ENCODE measurements around the gene AFG1L.
"Not testable (repeated sequence)": the region's sequence is repeated elsewhere in the genome, so short reads cannot be mapped to it uniquely, and the experiment has no call there.

Gene AFG1L

GRCh38 chr6:108260126-108260808 lies 34.6 kb upstream of the AFG1L start:
- FAIRE-seq: peak; percentile 72
- no peak for TF ChIP-seq POU2F2 (IDR thresholded peaks at IDR 0.05; ENCODE audit: low read depth, low read length)
- no peak for TF ChIP-seq TAF1 (IDR thresholded peaks at IDR 0.05; ENCODE audit: low read depth, low read length)
- TF ChIP-seq POLR2AphosphoS5 (IDR thresholded peaks at IDR 0.05; ENCODE audit: low read depth, low read length): no peak
- TF ChIP-seq SPI1 (IDR thresholded peaks at IDR 0.05; ENCODE audit: low read depth, low read length): no peak
- TF ChIP-seq PAX5 (IDR thresholded peaks at IDR 0.05; ENCODE audit: insufficient read depth, low read length, severe bottlenecking): no peak
- TF ChIP-seq POLR2A (IDR thresholded peaks at IDR 0.05; ENCODE audit: low read depth, low read length): no peak
- DNase-seq (ENCODE audit: insufficient read length, low spot score): peak; percentile 16

GRCh38 chr6:108260809-108261569 lies 33.9 kb upstream of the AFG1L start, which contains the start of gene SNX3:
TSS of gene SNX3 (minus strand) at chr6:108261040. CDS start at chr6:108260921, 119 bp downstream.
- TF ChIP-seq TAF1 (IDR thresholded peaks at IDR 0.05; ENCODE audit: low read depth, low read length) (peak; percentile 88), POLR2AphosphoS5 (IDR thresholded peaks at IDR 0.05; ENCODE audit: low read depth, low read length) (peak; percentile 79), POLR2A (IDR thresholded peaks at IDR 0.05; ENCODE audit: low read depth, low read length) (peak; percentile 86), POU2F2 (IDR thresholded peaks at IDR 0.05; ENCODE audit: low read depth, low read length) (peak; percentile 53; the same call in 1 of the 2 replicates), PAX5 (IDR thresholded peaks at IDR 0.05; ENCODE audit: insufficient read depth, low read length, severe bottlenecking) (no peak), SPI1 (IDR thresholded peaks at IDR 0.05; ENCODE audit: low read depth, low read length) (peak; percentile 34; the same call in 1 of the 2 replicates)
- DNase-seq (ENCODE audit: insufficient read length, low spot score): peak; percentile 87
- FAIRE-seq: peak; percentile 99

- FAIRE-seq (no peak), DNase-seq (ENCODE audit: insufficient read length, low spot score) (no peak)
- TF ChIP-seq POLR2AphosphoS5 (IDR thresholded peaks at IDR 0.05; ENCODE audit: low read depth, low read length) (no peak), TAF1 (IDR thresholded peaks at IDR 0.05; ENCODE audit: low read depth, low read length) (no peak), POU2F2 (IDR thresholded peaks at IDR 0.05; ENCODE audit: low read depth, low read length) (no peak), SPI1 (IDR thresholded peaks at IDR 0.05; ENCODE audit: low read depth, low read length) (no peak), POLR2A (IDR thresholded peaks at IDR 0.05; ENCODE audit: low read depth, low read length) (no peak), PAX5 (IDR thresholded peaks at IDR 0.05; ENCODE audit: insufficient read depth, low read length, severe bottlenecking) (no peak)
Measured at GRCh38 chr6:108263371-108263770, 31.5 kb upstream of the AFG1L start.

- TF ChIP-seq SPI1 (IDR thresholded peaks at IDR 0.05; ENCODE audit: low read depth, low read length): peak; percentile 32; the same call in 1 of the 2 replicates
- no peak for TF ChIP-seq PAX5 (IDR thresholded peaks at IDR 0.05; ENCODE audit: insufficient read depth, low read length, severe bottlenecking)
- TF ChIP-seq POLR2AphosphoS5 (IDR thresholded peaks at IDR 0.05; ENCODE audit: low read depth, low read length): no peak
- no peak for TF ChIP-seq POLR2A (IDR thresholded peaks at IDR 0.05; ENCODE audit: low read depth, low read length)
- no peak for TF ChIP-seq POU2F2 (IDR thresholded peaks at IDR 0.05; ENCODE audit: low read depth, low read length)
- no peak for TF ChIP-seq TAF1 (IDR thresholded peaks at IDR 0.05; ENCODE audit: low read depth, low read length)
- no peak for FAIRE-seq
- peak; percentile 15 for DNase-seq (ENCODE audit: insufficient read length, low spot score)
Measured at GRCh38 chr6:108268845-108269244, 26.0 kb upstream of the AFG1L start.

- FAIRE-seq: not testable (repeated sequence)
Measured at GRCh38 chr6:108269955-108270354, 24.9 kb upstream of the AFG1L start.

GRCh38 chr6:108274546-108274945 lies 20.3 kb upstream of the AFG1L start:
- FAIRE-seq: no peak
- DNase-seq (ENCODE audit: insufficient read length, low spot score): no peak
- TF ChIP-seq POLR2AphosphoS5 (IDR thresholded peaks at IDR 0.05; ENCODE audit: low read depth, low read length): no peak
- no peak for TF ChIP-seq TAF1 (IDR thresholded peaks at IDR 0.05; ENCODE audit: low read depth, low read length)

More at GRCh38 chr6:108269955-108270354, 24.9 kb upstream of the AFG1L start:
- not testable (repeated sequence) for DNase-seq (ENCODE audit: insufficient read length, low spot score)

GRCh38 chr6:108275976-108276375 lies 18.9 kb upstream of the AFG1L start:
- DNase-seq (ENCODE audit: insufficient read length, low spot score) (no peak), FAIRE-seq (no peak)
- TF ChIP-seq PAX5 (IDR thresholded peaks at IDR 0.05; ENCODE audit: insufficient read depth, low read length, severe bottlenecking) (no peak), SPI1 (IDR thresholded peaks at IDR 0.05; ENCODE audit: low read depth, low read length) (no peak), POLR2A (IDR thresholded peaks at IDR 0.05; ENCODE audit: low read depth, low read length) (no peak), POLR2AphosphoS5 (IDR thresholded peaks at IDR 0.05; ENCODE audit: low read depth, low read length) (no peak), TAF1 (IDR thresholded peaks at IDR 0.05; ENCODE audit: low read depth, low read length) (no peak), POU2F2 (IDR thresholded peaks at IDR 0.05; ENCODE audit: low read depth, low read length) (no peak)

- no peak for FAIRE-seq
- no peak for TF ChIP-seq PAX5 (IDR thresholded peaks at IDR 0.05; ENCODE audit: insufficient read depth, low read length, severe bottlenecking)
- TF ChIP-seq SPI1 (IDR thresholded peaks at IDR 0.05; ENCODE audit: low read depth, low read length): no peak
- no peak for TF ChIP-seq TAF1 (IDR thresholded peaks at IDR 0.05; ENCODE audit: low read depth, low read length)
- no peak for TF ChIP-seq POU2F2 (IDR thresholded peaks at IDR 0.05; ENCODE audit: low read depth, low read length)
- no peak for TF ChIP-seq POLR2A (IDR thresholded peaks at IDR 0.05; ENCODE audit: low read depth, low read length)
- no peak for TF ChIP-seq POLR2AphosphoS5 (IDR thresholded peaks at IDR 0.05; ENCODE audit: low read depth, low read length)
Measured at GRCh38 chr6:108277295-108277694, 17.6 kb upstream of the AFG1L start.

GRCh38 chr6:108277831-108278230 lies 17.0 kb upstream of the AFG1L start:
- FAIRE-seq (no peak), DNase-seq (ENCODE audit: insufficient read length, low spot score) (no peak)
- TF ChIP-seq TAF1 (IDR thresholded peaks at IDR 0.05; ENCODE audit: low read depth, low read length): no peak
- TF ChIP-seq SPI1 (IDR thresholded peaks at IDR 0.05; ENCODE audit: low read depth, low read length): no peak
- TF ChIP-seq POLR2AphosphoS5 (IDR thresholded peaks at IDR 0.05; ENCODE audit: low read depth, low read length): no peak
- TF ChIP-seq POLR2A (IDR thresholded peaks at IDR 0.05; ENCODE audit: low read depth, low read length): no peak
- no peak for TF ChIP-seq POU2F2 (IDR thresholded peaks at IDR 0.05; ENCODE audit: low read depth, low read length)
- no peak for TF ChIP-seq PAX5 (IDR thresholded peaks at IDR 0.05; ENCODE audit: insufficient read depth, low read length, severe bottlenecking)

More at GRCh38 chr6:108277295-108277694, 17.6 kb upstream of the AFG1L start:
- DNase-seq (ENCODE audit: insufficient read length, low spot score): no peak

Data from GM12891 (cell line).